ENCODE measurements around the gene GRIN1. TPM values are rescaled to one million over a fixed set of nuclear protein-coding genes. Genes with fewer than 3 reads are reported as not detected.

The GRIN1 gene
- total RNA-seq, 1 donor from 2014 or later, result not detected

GRCh38 chr9:137205126-137206069 lies 66.4 kb downstream of the GRIN1 start, which contains the start of the genes NDOR1 and TMEM203:
TSS of gene NDOR1 (plus strand) at chr9:137205700. CDS start at chr9:137205778, 78 bp downstream.
TSS of gene TMEM203 (minus strand) at chr9:137205648. CDS start at chr9:137205414, 234 bp downstream.
- H3K79me2 ChIP-seq (ENCODE audit: low read depth), result peaks cover 53% of the 10 kb centered on the region

GRCh38 chr9:137206602-137207001 lies 67.6 kb downstream of the GRIN1 start:
- Mint-ChIP-seq H3K27me3 (ENCODE audit: insufficient read depth, low read depth) (peaks cover 17% of the 10 kb centered on the region), H3K4me3 (peak overlapping the region; percentile 97), H3K9me3 (no peaks in the 10 kb centered on the region), H3K27ac (no peak overlapping the region), H3K4me1 (peaks cover 29% of the 10 kb centered on the region), H3K36me3 (peaks cover 12% of the 10 kb centered on the region)
- peak overlapping the region; percentile 97 for H3K4me2 ChIP-seq
- H3K9me3 ChIP-seq (ENCODE audit: low read depth), result no peaks in the 10 kb centered on the region
- H3K9ac ChIP-seq, result peak overlapping the region; percentile 97
- H3K4me1 ChIP-seq, result peaks cover 18% of the 10 kb centered on the region
- H3K27me3 ChIP-seq, result no peaks in the 10 kb centered on the region
- peaks cover 27% of the 10 kb centered on the region for H3F3A ChIP-seq (ENCODE audit: low read depth)
- H3K27ac ChIP-seq, result no peak overlapping the region
- peaks cover 53% of the 10 kb centered on the region for H3K79me2 ChIP-seq (ENCODE audit: low read depth)
- TF ChIP-seq CTCF (IDR thresholded peaks at IDR 0.05) (no peak), EZH2phosphoT487 (IDR thresholded peaks at IDR 0.05) (no peak), EZH2 (IDR thresholded peaks at IDR 0.05) (no peak)
- DNase-seq (ENCODE audit: low spot score), result no peak
- H3K36me3 ChIP-seq, result no peaks in the 10 kb centered on the region
- no peak overlapping the region for H2AFZ ChIP-seq (replicated peaks)
- peak overlapping the region; percentile 100 for H3K4me3 ChIP-seq
- H4K20me1 ChIP-seq (ENCODE audit: low read depth), result peaks cover 20% of the 10 kb centered on the region

More at GRCh38 chr9:137205126-137206069, 66.4 kb downstream of the GRIN1 start, which contains the start of the genes NDOR1 and TMEM203:
- TF ChIP-seq EZH2phosphoT487 (IDR thresholded peaks at IDR 0.05) (no peak), CTCF (IDR thresholded peaks at IDR 0.05) (no peak), EZH2 (IDR thresholded peaks at IDR 0.05) (no peak)
- H3K4me3 Mint-ChIP-seq, result peak within 1 kb of the TSS; percentile 97
- Histone ChIP-seq H3K4me3 (peak within 1 kb of the TSS; percentile 100), H3K4me1 (peaks cover 20% of the 10 kb centered on the region), H3K36me3 (no peaks in the 10 kb centered on the region), H3K4me2 (peak within 1 kb of the TSS; percentile 97), H3K9ac (peak within 1 kb of the TSS; percentile 97), H3F3A (ENCODE audit: low read depth) (peaks cover 34% of the 10 kb centered on the region), H3K27me3 (no peaks in the 10 kb centered on the region), H4K20me1 (ENCODE audit: low read depth) (peaks cover 25% of the 10 kb centered on the region), H3K9me3 (ENCODE audit: low read depth) (no peaks in the 10 kb centered on the region), H3K27ac (peak within 1 kb of the TSS; percentile 24), H2AFZ (replicated peaks) (peak within 1 kb of the TSS; percentile 77)
- peak; percentile 97 for DNase-seq (ENCODE audit: low spot score)
- H3K27me3 Mint-ChIP-seq (ENCODE audit: insufficient read depth, low read depth), result peaks cover 17% of the 10 kb centered on the region
- no peak within 1 kb of the TSS for H3K27ac Mint-ChIP-seq
- no peaks in the 10 kb centered on the region for H3K9me3 Mint-ChIP-seq
- peaks cover 31% of the 10 kb centered on the region for H3K4me1 Mint-ChIP-seq
- H3K36me3 Mint-ChIP-seq, result peaks cover 11% of the 10 kb centered on the region

- Histone ChIP-seq H3K36me3 (no peaks in the 10 kb centered on the region), H3K9me3 (ENCODE audit: low read depth) (no peaks in the 10 kb centered on the region), H3K79me2 (ENCODE audit: low read depth) (peaks cover 9% of the 10 kb centered on the region), H3F3A (ENCODE audit: low read depth) (no peaks in the 10 kb centered on the region), H3K4me1 (peaks cover 3% of the 10 kb centered on the region), H3K4me2 (no peak overlapping the region), H3K4me3 (no peak overlapping the region), H3K9ac (no peak overlapping the region), H4K20me1 (ENCODE audit: low read depth) (no peaks in the 10 kb centered on the region), H2AFZ (replicated peaks) (no peak overlapping the region), H3K27ac (no peak overlapping the region), H3K27me3 (no peaks in the 10 kb centered on the region)
- peaks cover 12% of the 10 kb centered on the region for H3K36me3 Mint-ChIP-seq
- no peak for DNase-seq (ENCODE audit: low spot score)
- peaks cover 6% of the 10 kb centered on the region for H3K4me1 Mint-ChIP-seq
- no peaks in the 10 kb centered on the region for H3K9me3 Mint-ChIP-seq
- TF ChIP-seq EZH2 (IDR thresholded peaks at IDR 0.05), result no peak
- TF ChIP-seq CTCF (IDR thresholded peaks at IDR 0.05), result no peak
- no peak for TF ChIP-seq EZH2phosphoT487 (IDR thresholded peaks at IDR 0.05)
- H3K4me3 Mint-ChIP-seq, result no peak overlapping the region
- peaks cover 5% of the 10 kb centered on the region for H3K27me3 Mint-ChIP-seq (ENCODE audit: insufficient read depth, low read depth)
- H3K27ac Mint-ChIP-seq, result no peak overlapping the region
Observed at GRCh38 chr9:137211532-137211931, 72.6 kb downstream of the GRIN1 start.
